Astrocyte of the cerebellum (primary cell): ENCODE measurements around the gene DOK7.

Source experiments
- DNase-seq: peaks from one replicate; pipeline ENCODE4 v3.0.0-alpha.2; 2011; ENCODE audit warnings: low read depth
- H3K4me3 ChIP-seq: 2 replicates; pipeline ENCODE4 v1.5.1; 2011; ENCODE audit warnings: mild to moderate bottlenecking, low read depth, low read length, moderate library complexity
- CTCF ChIP-seq: IDR thresholded peaks from 2 replicates; pipeline ENCODE4 v1.5.1; 2012; ENCODE audit warnings: low read length, low read depth, moderate library complexity, mild to moderate bottlenecking; ENCODE audit errors: missing control alignments
- in situ Hi-C: cut with HindIII; loops from 2 replicates; pipeline ENCODE4 v1.10.0; 2017; ENCODE audit warnings: low sequenced_read_pairs

The DOK7 gene

DNA sequence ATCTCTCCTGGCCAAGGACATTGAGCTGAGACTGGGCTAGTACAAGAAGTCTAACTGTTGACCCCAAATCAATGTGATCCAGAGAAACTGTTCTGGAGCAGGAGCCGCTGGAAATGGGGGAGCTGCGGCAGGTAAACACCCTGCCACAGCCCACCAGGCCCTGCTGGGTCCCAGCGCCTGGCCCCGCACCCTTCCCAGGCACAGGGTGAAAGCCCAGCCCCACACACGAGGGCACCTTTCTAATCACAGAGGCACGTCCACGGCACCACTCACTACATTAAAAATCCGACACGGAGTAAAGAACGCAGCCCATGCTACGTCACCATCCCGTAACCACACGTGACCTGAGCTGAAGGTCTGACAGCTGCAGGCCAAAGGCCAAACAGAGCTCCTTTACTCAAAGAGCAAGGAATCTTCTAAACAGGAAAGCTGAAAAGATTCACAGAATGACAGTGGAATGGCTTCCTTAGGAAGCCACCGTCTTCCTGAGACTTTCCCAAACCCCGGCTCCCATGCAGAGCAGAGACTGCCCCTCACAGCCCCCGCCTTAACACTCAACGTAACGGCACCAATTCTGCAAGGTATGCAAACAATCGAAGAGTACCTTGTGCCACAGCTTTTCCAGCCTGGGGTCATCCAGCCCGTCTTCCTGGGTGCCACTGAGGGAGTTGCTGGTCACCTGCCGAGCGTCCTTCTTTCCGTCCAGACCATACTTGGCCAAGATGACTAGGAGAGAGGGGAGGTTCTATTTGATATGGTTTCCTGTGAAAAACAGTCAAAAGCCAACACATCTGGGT lies 56.6 kb downstream of the DOK7 start:
- DNase-seq, result no peak
- no peak overlapping the region for H3K4me3 ChIP-seq
- in situ Hi-C loops, result no loop called here
- no peak for TF ChIP-seq CTCF

DNA sequence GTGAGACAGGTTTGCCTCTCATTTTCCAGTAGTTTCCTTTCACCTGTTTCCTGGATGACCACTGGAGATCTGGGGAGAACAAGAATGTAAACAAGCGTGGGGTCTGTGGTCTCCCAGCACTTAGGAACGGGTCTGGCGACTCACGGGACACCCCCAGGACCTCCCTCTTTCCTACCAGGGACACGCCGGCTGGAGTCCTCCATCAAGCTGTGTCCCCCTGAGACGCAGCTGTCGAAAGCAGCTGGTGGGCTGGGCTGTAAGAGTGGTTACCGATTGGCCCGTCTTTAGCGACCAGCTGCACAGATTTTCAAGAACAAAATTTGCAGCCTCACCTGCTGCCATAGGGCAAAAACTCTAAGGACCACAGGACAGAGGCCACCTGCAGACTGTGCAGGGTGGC lies 57.2 kb downstream of the DOK7 start:
- no peak for TF ChIP-seq CTCF
- in situ Hi-C loops, result no loop called here
- H3K4me3 ChIP-seq, result no peak overlapping the region
- DNase-seq, result no peak

DNA sequence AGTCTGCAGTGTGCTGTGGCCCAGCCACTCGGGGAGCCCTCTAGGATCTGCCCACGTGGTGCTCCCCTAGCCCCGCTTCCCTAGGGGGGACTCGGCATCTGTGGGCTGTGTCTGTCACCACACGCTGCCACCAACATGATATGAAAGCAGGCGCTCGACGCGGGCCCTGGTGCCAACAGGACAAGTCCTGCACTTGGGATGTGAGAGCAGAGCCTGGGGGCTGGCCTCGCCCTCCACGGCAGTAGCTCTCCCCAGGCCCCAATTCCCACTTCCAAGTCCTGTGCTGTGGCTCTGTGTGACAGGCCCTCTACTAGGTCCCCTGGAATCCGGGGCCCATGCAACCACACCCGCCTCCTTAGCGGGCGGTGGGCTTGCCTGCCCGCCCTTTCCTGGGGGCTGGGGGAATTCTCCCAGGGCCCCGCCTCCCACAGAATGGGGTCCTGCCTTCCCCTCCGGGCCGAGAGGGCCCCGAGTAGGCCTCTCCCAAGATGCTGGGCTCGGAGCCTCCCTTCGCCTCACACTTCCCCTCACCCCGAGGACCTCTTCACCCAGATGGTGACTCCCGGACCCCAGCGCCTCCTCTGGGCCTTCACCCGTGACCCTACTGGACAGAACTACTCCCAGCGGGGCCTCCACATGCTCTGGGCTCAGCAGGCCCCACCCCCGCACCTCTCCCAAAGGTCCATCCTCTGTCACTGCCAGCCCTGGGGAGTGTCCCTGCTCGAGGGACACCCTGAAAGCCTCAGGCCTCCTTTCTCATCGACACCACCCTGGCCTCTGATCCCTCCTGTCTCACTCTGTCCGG lies 57.9 kb downstream of the DOK7 start:
- in situ Hi-C loops, result no loop called here
- H3K4me3 ChIP-seq, result no peak overlapping the region
- DNase-seq, result no peak
- TF ChIP-seq CTCF, result no peak

- H3K4me3 ChIP-seq, result no peak overlapping the region
- in situ Hi-C loops, result no loop called here
- no peak for DNase-seq
- TF ChIP-seq CTCF, result no peak
Observed at GRCh38 chr4:3521621-3522325, 58.7 kb downstream of the DOK7 start.

DNA sequence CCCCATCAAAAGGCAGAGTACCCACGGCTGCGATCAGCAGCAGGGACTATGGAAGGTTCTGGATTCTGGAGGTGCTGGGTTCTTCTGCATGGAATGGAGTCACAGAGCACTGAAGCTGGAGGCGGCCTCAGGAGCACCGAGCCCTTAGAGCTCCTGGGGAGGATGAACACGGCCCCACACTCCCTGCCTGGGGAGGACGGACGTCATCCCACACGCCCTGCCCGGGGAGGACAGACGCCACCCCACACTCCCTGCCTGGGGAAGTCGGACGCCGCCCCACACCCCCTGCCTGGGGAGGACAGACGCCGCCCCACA lies 59.2 kb downstream of the DOK7 start:
- TF ChIP-seq CTCF, result no peak

DNA sequence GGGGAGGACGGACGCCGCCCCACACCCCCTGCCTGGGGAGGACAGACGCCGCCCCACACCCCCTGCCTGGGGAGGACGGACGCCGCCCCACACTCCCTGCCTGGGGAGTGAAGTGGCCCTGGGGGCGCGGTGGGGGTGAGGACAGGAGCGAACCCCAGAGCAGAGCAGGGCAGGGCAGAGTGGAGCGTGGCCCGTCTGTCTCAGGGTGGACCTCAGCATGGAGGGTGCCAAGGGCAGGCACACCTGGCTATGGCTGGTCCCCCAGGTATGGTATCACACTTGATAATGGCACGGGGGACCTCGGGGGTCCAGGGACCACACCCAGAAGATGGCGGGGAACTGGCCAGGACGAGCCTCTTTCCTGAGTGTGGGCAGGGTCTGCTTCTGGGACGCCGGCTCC lies 59.5 kb downstream of the DOK7 start:
- in situ Hi-C loops, result no loop called here
- no peak overlapping the region for H3K4me3 ChIP-seq
- TF ChIP-seq CTCF, result no peak
- no peak for DNase-seq

More for the DNA sequence above, 59.2 kb downstream of the DOK7 start:
- in situ Hi-C loops, result no loop called here
- no peak overlapping the region for H3K4me3 ChIP-seq
- no peak for DNase-seq
